Caco-2 (cell line): ENCODE measurements around the gene MARF1. TPM values are rescaled to one million over a fixed set of nuclear protein-coding genes. Genes with fewer than 3 reads are reported as not detected.

Experiments used
- BruUV-seq: library from RNA; stranded (reverse); fragments of 400-500 nt; replicated peaks from 2 replicates; lab custom pipeline; 2021; lab: Mats Ljungman, UMichigan
- CTCF ChIA-PET: fragments of 300-600 bp; sonication (Branson Sonifier 250); formaldehyde crosslinking; loops from one replicate; lab custom pipeline; 2022; ENCODE audit warnings: antibody characterized with exemption; lab: Charles Lee
- POLR2A ChIA-PET: fragments of 300-600 bp; sonication (Branson Sonifier 250); formaldehyde crosslinking; loops from one replicate; lab custom pipeline; 2022; ENCODE audit warnings: antibody characterized with exemption; lab: Charles Lee
- DNase-seq, 2 experiments: peaks; one replicate each; pipeline versions ENCODE4 v3.0.0 to v3.0.0-alpha.2; 2020 to 2022
- H3K27me3 ChIP-seq: replicated peaks from 2 replicates; pipeline ENCODE4 v1.6.0; 2011; ENCODE audit warnings: low read length; ENCODE audit not compliant: control insufficient read depth, insufficient read depth
- H3K36me3 ChIP-seq: 2 replicates; pipeline ENCODE4 v1.5.1; 2011; ENCODE audit warnings: low read length; ENCODE audit not compliant: control insufficient read depth, insufficient read depth
- H3K4me1 ChIP-seq: fragments of 250-450 bp; sonication (Bioruptor Pico); 2 replicates; pipeline ENCODE4 v1.5.1; 2020; ENCODE audit warnings: mild to moderate bottlenecking
- H3K4me3 ChIP-seq: 2 replicates; pipeline ENCODE4 v1.5.1; 2011; ENCODE audit warnings: low read depth, mild to moderate bottlenecking, control low read depth, low read length
- H3K9me3 ChIP-seq: fragments of 250-450 bp; sonication (Bioruptor Pico); 2 replicates; pipeline ENCODE4 v1.5.1; 2020; ENCODE audit warnings: mild to moderate bottlenecking, moderate library complexity
- H3K27ac Mint-ChIP-seq: one replicate; pipeline ENCODE4 v1.8.0; 2022; ENCODE audit warnings: mixed read lengths; ENCODE audit not compliant: unreplicated experiment
- H3K27me3 Mint-ChIP-seq: one replicate; pipeline ENCODE4 v1.8.0; 2022; ENCODE audit warnings: mixed read lengths; ENCODE audit not compliant: insufficient read depth, unreplicated experiment
- H3K36me3 Mint-ChIP-seq: one replicate; pipeline ENCODE4 v1.8.0; 2022; ENCODE audit warnings: mild to moderate bottlenecking, mixed read lengths; ENCODE audit not compliant: insufficient read depth, unreplicated experiment
- H3K4me1 Mint-ChIP-seq: one replicate; pipeline ENCODE4 v1.8.0; 2022; ENCODE audit warnings: low read depth, mixed read lengths; ENCODE audit not compliant: unreplicated experiment
- H3K4me3 Mint-ChIP-seq: one replicate; pipeline ENCODE4 v1.8.0; 2022; ENCODE audit warnings: mild to moderate bottlenecking, moderate library complexity, mixed read lengths; ENCODE audit not compliant: unreplicated experiment
- H3K9me3 Mint-ChIP-seq: one replicate; pipeline ENCODE4 v1.8.0; 2022; ENCODE audit warnings: mixed read lengths; ENCODE audit not compliant: unreplicated experiment
- intact Hi-C: fragments of 100-400 bp; cut with micrococcal nuclease; formaldehyde crosslinking; loops from one replicate; pipeline ENCODE4 v1.10.0; 2022; ENCODE audit not compliant: unreplicated experiment
- total RNA-seq: library from RNA; stranded (reverse); gene quantifications from 2 replicates; pipeline ENCODE4 v1.2.3, GENCODE V29; 2022
- TF ChIP-seq, protein P1 (sequence below), 2 experiments: fragments of 200-600 bp in 1 of 2; IDR thresholded peaks; 1 replicate in 1 of 2; 2 replicates in 1 of 2; pipeline versions ENCODE4 v1.5.1 to v1.8.0; 2011 to 2022; ENCODE audit warnings: antibody characterized with exemption in 1 of 2, control low read depth in 1 of 2, inconsistent platforms in 1 of 2, low read depth in 1 of 2, low read length in 1 of 2, mild to moderate bottlenecking in 1 of 2, moderate library complexity in 1 of 2; ENCODE audit not compliant: insufficient read depth in 1 of 2, severe bottlenecking in 1 of 2, unreplicated experiment in 1 of 2

Gene MARF1
- total RNA-seq, 1 experiment from 2014 or later = 22.3 TPM

DNA sequence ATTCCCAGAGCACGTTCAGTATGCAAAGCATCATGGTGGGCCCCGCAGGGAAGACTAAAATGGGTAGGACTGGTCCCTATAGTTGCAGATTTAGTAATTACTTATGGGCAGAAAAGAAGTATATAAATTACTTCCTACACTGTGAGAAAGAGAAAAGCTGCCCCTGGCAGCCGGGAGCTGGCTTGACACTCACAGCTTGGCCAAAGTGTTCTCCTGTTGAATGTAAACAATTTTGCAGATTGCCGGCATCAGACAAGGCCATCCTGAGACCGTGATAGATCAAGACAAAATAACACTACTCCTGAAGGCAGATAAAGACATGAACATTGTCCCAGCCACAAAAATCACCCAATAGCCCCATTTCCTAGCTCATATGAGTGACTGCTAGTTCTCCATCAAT lies 98.5 kb downstream of the MARF1 start:
- no peaks in the 10 kb centered on the region for H3K36me3 ChIP-seq
- POLR2A ChIA-PET = no interaction called here
- no peak for DNase-seq
- Mint-ChIP-seq H3K4me3 (no peak overlapping the region), H3K27me3 (no peaks in the 10 kb centered on the region), H3K36me3 (no peaks in the 10 kb centered on the region), H3K4me1 (no peaks in the 10 kb centered on the region), H3K27ac (no peak overlapping the region), H3K9me3 (no peaks in the 10 kb centered on the region)
- no peaks in the 10 kb centered on the region for H3K27me3 ChIP-seq
- intact Hi-C loops = no loop called here
- no peak overlapping the region for H3K4me3 ChIP-seq
- CTCF ChIA-PET = no interaction called here
- H3K4me1 ChIP-seq = no peaks in the 10 kb centered on the region
- H3K9me3 ChIP-seq = no peaks in the 10 kb centered on the region
- TF ChIP-seq, protein P1, sequence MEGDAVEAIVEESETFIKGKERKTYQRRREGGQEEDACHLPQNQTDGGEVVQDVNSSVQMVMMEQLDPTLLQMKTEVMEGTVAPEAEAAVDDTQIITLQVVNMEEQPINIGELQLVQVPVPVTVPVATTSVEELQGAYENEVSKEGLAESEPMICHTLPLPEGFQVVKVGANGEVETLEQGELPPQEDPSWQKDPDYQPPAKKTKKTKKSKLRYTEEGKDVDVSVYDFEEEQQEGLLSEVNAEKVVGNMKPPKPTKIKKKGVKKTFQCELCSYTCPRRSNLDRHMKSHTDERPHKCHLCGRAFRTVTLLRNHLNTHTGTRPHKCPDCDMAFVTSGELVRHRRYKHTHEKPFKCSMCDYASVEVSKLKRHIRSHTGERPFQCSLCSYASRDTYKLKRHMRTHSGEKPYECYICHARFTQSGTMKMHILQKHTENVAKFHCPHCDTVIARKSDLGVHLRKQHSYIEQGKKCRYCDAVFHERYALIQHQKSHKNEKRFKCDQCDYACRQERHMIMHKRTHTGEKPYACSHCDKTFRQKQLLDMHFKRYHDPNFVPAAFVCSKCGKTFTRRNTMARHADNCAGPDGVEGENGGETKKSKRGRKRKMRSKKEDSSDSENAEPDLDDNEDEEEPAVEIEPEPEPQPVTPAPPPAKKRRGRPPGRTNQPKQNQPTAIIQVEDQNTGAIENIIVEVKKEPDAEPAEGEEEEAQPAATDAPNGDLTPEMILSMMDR (IDR thresholded peaks at IDR 0.05; ENCODE audit: insufficient read depth in 1 of 2, low read depth in 1 of 2, low read length in 1 of 2, severe bottlenecking in 1 of 2, unreplicated experiment in 1 of 2) = no peak
- BruUV-seq = no TSS peak

Other genes with a start within 250 kb of the MARF1 start
- gene MPV17L, start 247.4 kb downstream of the MARF1 start, total RNA-seq = 3.7 and 4.6 TPM in 2 replicates
- not detected in 2 replicates for gene BMERB1, start 208.6 kb downstream of the MARF1 start, total RNA-seq
- gene NDE1, start 7.1 kb upstream of the MARF1 start, total RNA-seq = 60.7 and 67.7 TPM in 2 replicates
- 0.19 TPM in 1 of 2 replicates, not detected in the other for gene MYH11, start 213.9 kb upstream of the MARF1 start, total RNA-seq
- gene CEP20, start 245.4 kb upstream of the MARF1 start, total RNA-seq = 26.0 and 30.2 TPM in 2 replicates